Measurements from ENCODE around the gene IFNGR2.
A peak's percentile ranks its signal among the peaks of the same experiment; 100 is the strongest.
"Not testable (repeated sequence)": the region's sequence is repeated elsewhere in the genome, so short reads cannot be mapped to it uniquely, and the experiment has no call there.

IFNGR2 gene

GRCh38 chr21:33403128-33403785 lies at the start of gene IFNGR2:
Gene IFNGR2 (plus strand): TSS chr21:33403413. CDS start chr21:33403544, 131 bp downstream.
- FAIRE-seq (no peak), DNase-seq (ENCODE audit: low spot score) (peak; percentile 57)

- FAIRE-seq (no peak), DNase-seq (ENCODE audit: low spot score) (no peak)
Measured at GRCh38 chr21:33355355-33355754, 47.9 kb upstream of the IFNGR2 start.

GRCh38 chr21:33355996-33356395 lies 47.2 kb upstream of the IFNGR2 start:
- DNase-seq (ENCODE audit: low spot score) = no peak
- no peak for FAIRE-seq

GRCh38 chr21:33357177-33357576 lies 46.0 kb upstream of the IFNGR2 start:
- DNase-seq (ENCODE audit: low spot score) (no peak), FAIRE-seq (no peak)

GRCh38 chr21:33359446-33359845 lies 43.8 kb upstream of the IFNGR2 start:
- FAIRE-seq (no peak), DNase-seq (ENCODE audit: low spot score) (no peak)

- FAIRE-seq = no peak
Measured at GRCh38 chr21:33360281-33360680, 42.9 kb upstream of the IFNGR2 start.

GRCh38 chr21:33360881-33361602 lies 42.2 kb upstream of the IFNGR2 start:
- FAIRE-seq (peak; percentile 77), DNase-seq (ENCODE audit: low spot score) (peak; percentile 81)

More at GRCh38 chr21:33360281-33360680, 42.9 kb upstream of the IFNGR2 start:
- no peak for DNase-seq (ENCODE audit: low spot score)

- DNase-seq (ENCODE audit: low spot score) (no peak), FAIRE-seq (no peak)
Measured at GRCh38 chr21:33362044-33362555, 41.1 kb upstream of the IFNGR2 start.

- FAIRE-seq; DNase-seq (ENCODE audit: low spot score): not testable (repeated sequence)
Measured at GRCh38 chr21:33363911-33364609, 39.2 kb upstream of the IFNGR2 start.

GRCh38 chr21:33364830-33365229 lies 38.4 kb upstream of the IFNGR2 start:
- DNase-seq (ENCODE audit: low spot score) (no peak), FAIRE-seq (no peak)

GRCh38 chr21:33367309-33367973 lies 35.8 kb upstream of the IFNGR2 start:
- FAIRE-seq (no peak), DNase-seq (ENCODE audit: low spot score) (no peak)

GRCh38 chr21:33368124-33368523 lies 35.1 kb upstream of the IFNGR2 start:
- no peak for DNase-seq (ENCODE audit: low spot score)
- FAIRE-seq = no peak

GRCh38 chr21:33368576-33368975 lies 34.6 kb upstream of the IFNGR2 start:
- no peak for FAIRE-seq

GRCh38 chr21:33369586-33369985 lies 33.6 kb upstream of the IFNGR2 start:
- no peak for DNase-seq (ENCODE audit: low spot score)
- no peak for FAIRE-seq

More at GRCh38 chr21:33368576-33368975, 34.6 kb upstream of the IFNGR2 start:
- no peak for DNase-seq (ENCODE audit: low spot score)

GRCh38 chr21:33370305-33370704 lies 32.9 kb upstream of the IFNGR2 start:
- FAIRE-seq = no peak
- DNase-seq (ENCODE audit: low spot score) = no peak

- no peak for FAIRE-seq
- DNase-seq (ENCODE audit: low spot score) = no peak
Measured at GRCh38 chr21:33371366-33371765, 31.8 kb upstream of the IFNGR2 start.

- no peak for DNase-seq (ENCODE audit: low spot score)
- FAIRE-seq = no peak
Measured at GRCh38 chr21:33372582-33372981, 30.6 kb upstream of the IFNGR2 start.

GRCh38 chr21:33373451-33373850 lies 29.8 kb upstream of the IFNGR2 start:
- FAIRE-seq (no peak), DNase-seq (ENCODE audit: low spot score) (no peak)

GRCh38 chr21:33374080-33374449 lies 29.1 kb upstream of the IFNGR2 start:
- DNase-seq (ENCODE audit: low spot score) = no peak
- FAIRE-seq = no peak

GRCh38 chr21:33374450-33375096 lies 28.6 kb upstream of the IFNGR2 start:
- no peak for DNase-seq (ENCODE audit: low spot score)

GRCh38 chr21:33375101-33375644 lies 28.0 kb upstream of the IFNGR2 start:
- FAIRE-seq (no peak), DNase-seq (ENCODE audit: low spot score) (no peak)

More at GRCh38 chr21:33374450-33375096, 28.6 kb upstream of the IFNGR2 start:
- no peak for FAIRE-seq
